GM18502 (cell line): ENCODE measurements around the gene WFIKKN2.
"Not testable (repeated sequence)": the region's sequence is repeated elsewhere in the genome, so short reads cannot be mapped to it uniquely, and the experiment has no call there.

Experiments
- ATAC-seq: cut with Tn5 transposase; IDR thresholded peaks from one replicate; pipeline ENCODE4 v1.9.1; 2021; ENCODE audit warnings: mild to moderate bottlenecking; ENCODE audit not compliant: unreplicated experiment, poor library complexity

The WFIKKN2 gene

DNA sequence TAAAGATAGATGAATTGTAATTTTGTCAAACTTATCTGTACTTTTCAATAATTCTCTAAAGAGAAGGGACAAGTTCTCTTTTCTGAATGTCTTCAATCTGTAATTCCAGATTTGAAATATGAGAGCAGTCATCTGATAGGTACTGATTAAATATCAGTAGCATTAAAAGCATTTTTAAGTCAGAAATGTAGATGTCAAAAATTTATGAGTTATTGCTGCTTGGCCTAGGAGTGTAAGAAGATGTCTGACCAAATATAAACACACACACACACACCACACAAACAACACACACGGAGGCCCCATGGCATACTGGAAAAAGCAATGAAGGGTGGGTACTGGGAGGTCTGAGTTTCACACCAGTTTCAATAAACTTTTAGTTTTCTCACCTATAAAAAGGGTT is 33.2 kb downstream of the WFIKKN2 start:
- ATAC-seq, result no peak

- no peak for ATAC-seq
Measured at GRCh38 chr17:50871364-50871763, 36.0 kb downstream of the WFIKKN2 start.

- no peak for ATAC-seq
Measured at GRCh38 chr17:50871898-50872297, 36.5 kb downstream of the WFIKKN2 start.

- ATAC-seq, result no peak
Measured at GRCh38 chr17:50872710-50873424, 37.5 kb downstream of the WFIKKN2 start.

GRCh38 chr17:50875074-50875473 is 39.7 kb downstream of the WFIKKN2 start:
- no peak for ATAC-seq

DNA sequence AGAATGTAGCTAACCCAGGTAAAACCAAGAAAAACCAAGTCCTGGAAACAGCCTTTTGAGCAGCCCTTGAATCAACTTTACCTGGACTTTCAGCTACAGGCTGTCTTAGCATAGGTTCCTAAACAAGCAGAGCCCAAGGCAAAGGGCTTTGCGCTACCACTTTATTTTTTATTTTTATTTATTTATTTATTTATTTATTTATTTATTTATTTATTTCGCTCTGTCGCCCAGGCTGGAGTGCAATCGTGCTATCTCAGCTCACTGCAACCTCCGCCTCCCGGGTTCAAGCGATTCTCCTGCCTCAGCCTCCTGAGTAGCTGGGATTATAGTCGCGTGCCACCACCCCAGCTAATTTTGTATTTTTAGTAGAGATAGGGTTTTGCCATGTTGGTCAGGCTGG is 41.7 kb downstream of the WFIKKN2 start:
- not testable (repeated sequence) for ATAC-seq

DNA sequence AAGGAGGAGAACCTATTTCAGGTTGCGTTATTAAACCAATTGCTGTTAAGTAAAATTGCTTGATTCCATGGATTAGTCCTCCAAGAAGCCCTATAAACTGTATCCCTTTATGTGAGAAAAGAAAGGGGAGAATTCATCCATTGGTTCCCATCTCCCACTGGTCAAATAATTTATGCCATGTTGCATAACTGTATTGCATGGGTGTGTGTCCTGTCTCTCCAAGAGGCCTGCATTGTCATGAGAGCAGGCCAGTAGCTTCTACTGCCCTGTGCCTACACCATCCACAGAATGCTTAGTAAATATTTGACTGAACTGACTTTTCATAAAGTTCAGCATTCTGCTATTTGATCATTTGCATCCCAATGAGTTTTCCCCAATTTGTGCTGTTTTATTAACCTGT is 42.5 kb downstream of the WFIKKN2 start:
- no peak for ATAC-seq

GRCh38 chr17:50879086-50879485 is 43.7 kb downstream of the WFIKKN2 start:
- no peak for ATAC-seq

DNA sequence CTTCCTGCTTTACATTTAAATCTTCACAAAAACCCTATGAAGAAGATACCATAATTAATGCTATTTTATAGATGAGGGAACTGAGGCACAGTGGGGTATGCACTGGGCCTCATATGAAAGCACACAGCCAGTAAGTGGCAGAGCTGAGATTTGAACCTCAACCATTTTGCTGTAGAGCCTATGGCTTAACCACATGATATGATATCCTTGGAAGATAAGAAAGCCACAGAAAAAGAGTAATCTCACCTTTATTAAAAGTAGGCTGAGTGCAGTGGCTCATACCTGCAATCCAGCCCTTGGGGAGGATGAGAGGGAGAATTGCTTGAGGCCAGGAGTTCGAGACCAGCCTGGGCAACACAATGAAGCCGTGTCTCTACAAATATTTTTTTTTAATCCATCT is 45.8 kb downstream of the WFIKKN2 start:
- ATAC-seq, result no peak

DNA sequence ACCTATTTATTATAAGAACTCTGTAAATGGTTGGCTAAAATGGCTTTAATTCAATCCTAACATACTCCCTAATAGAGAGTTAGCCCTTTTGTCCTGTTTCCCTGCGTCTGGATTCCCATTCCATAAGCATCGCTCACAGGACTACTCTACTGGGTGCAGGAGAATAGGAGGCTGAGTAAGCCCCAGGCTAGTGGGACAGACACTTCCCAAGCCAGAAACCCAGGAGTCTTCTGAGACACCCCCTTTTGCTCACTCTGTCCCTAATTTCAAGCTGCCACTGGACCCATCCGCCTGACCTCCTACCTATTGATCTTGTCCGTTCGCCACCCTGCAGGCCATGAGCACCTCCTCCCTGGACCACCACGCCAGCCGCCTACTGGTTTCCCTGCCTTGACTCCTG is 47.5 kb downstream of the WFIKKN2 start:
- ATAC-seq, result no peak

GRCh38 chr17:50883850-50884438 is 48.6 kb downstream of the WFIKKN2 start:
- ATAC-seq, result no peak

- ATAC-seq, result no peak
Measured at GRCh38 chr17:50884439-50885311, 49.3 kb downstream of the WFIKKN2 start.

DNA sequence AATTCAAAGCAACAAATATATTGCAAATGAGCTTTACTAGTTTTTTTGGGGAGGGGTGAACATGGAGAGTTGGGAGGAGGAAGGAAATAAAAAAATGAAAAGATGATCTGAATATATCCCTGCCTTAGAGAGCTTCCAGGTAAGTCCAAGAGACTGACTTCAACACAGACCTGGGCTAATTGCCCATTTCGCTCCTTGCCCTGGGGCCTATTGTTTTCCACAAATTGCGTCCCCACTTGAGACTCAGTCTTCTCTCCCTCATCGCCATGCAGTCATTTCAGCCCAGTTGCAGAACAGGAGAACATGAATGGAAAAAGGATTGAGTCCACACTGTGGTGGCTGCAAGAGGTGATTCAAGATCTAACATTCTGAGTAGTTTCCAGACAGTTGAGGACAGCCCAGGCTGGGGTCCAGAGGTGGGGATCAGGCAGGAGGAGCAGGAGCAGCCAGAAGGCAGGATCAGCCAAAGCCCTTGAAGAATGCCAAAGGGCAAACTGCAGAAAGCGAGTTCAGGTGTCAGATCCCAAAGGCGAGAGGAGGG is 52.4 kb downstream of the WFIKKN2 start:
- no peak for ATAC-seq

GRCh38 chr17:50889528-50890118 is 54.2 kb downstream of the WFIKKN2 start:
- ATAC-seq, result no peak

GRCh38 chr17:50890675-50891516 is 55.5 kb downstream of the WFIKKN2 start:
- ATAC-seq, result no peak

- no peak for ATAC-seq
Measured at GRCh38 chr17:50891577-50891989, 56.2 kb downstream of the WFIKKN2 start.
